Vagina (tissue), 2 donors: ENCODE results near the gene CCDC201. TPM values are rescaled to one million over a fixed set of nuclear protein-coding genes. Genes with fewer than 3 reads are reported as not detected.

ENCODE experiments used
- DNase-seq, 2 donors: peaks; one replicate each; pipeline ENCODE4 v3.0.0-alpha.2; 2017; ENCODE audit errors: extremely low spot score in 2 of 2
- H3K27ac ChIP-seq: fragments of 200-600 bp; sonication (generic); one replicate; pipeline ENCODE4 v1.5.1; 2019
- H3K27me3 ChIP-seq: fragments of 200-600 bp; sonication (generic); one replicate; pipeline ENCODE4 v1.5.1; 2019
- H3K36me3 ChIP-seq, 2 donors: fragments of 200-600 bp; sonication (generic); one replicate each; pipeline ENCODE4 v1.5.1; 2017 to 2019
- H3K4me1 ChIP-seq: fragments of 200-600 bp; sonication (generic); one replicate; pipeline ENCODE4 v1.5.1; 2019
- H3K4me3 ChIP-seq, 2 donors: fragments of 200-600 bp; sonication (generic); 1 replicate in 1 of 2; 2 replicates in 1 of 2; pipeline ENCODE4 v1.5.1; 2016 to 2019
- H3K9me3 ChIP-seq: fragments of 200-600 bp; sonication (generic); one replicate; pipeline ENCODE4 v1.5.1; 2019
- CTCF ChIP-seq, 3 experiments: fragments of 450-650 bp in 2 of 3; fragments of 200-600 bp in 1 of 3; sonication (generic) in 1 of 3; IDR thresholded peaks; one replicate each; pipeline ENCODE4 v1.5.1; 2017 to 2019; ENCODE audit warnings: antibody characterized with exemption in 3 of 3, mild to moderate bottlenecking in 2 of 3, moderate library complexity in 2 of 3
- POLR2A ChIP-seq, 2 donors: fragments of 450-650 bp; IDR thresholded peaks; one replicate each; pipeline ENCODE4 v1.6.1; 2017; ENCODE audit warnings: antibody characterized with exemption in 2 of 2, mild to moderate bottlenecking in 2 of 2, moderate library complexity in 2 of 2
- POLR2AphosphoS5 ChIP-seq, 2 donors: sonication (generic); formaldehyde crosslinking; IDR thresholded peaks; one replicate each; pipeline ENCODE4 v1.9.0; 2017; ENCODE audit warnings: antibody characterized with exemption in 2 of 2, mild to moderate bottlenecking in 2 of 2, low read depth in 1 of 2; ENCODE audit not compliant: insufficient read depth in 1 of 2
- intact Hi-C: fragments of 100-400 bp; cut with DNase I; formaldehyde crosslinking; loops from one replicate; pipeline ENCODE4 v1.15.1; 2023
- total RNA-seq: library from RNA; depleted of rRNA; stranded (reverse); fragments of >200 nt; gene quantifications from one replicate; pipeline ENCODE4 v1.2.3, GENCODE V29; 2016

CCDC201 gene
- total RNA-seq, 1 donor from 2014 or later, result not detected

GRCh38 chr7:45894665-45895062 lies 21.8 kb upstream of the CCDC201 start:
- no peaks in the 10 kb centered on the region for H3K27me3 ChIP-seq
- no peak for DNase-seq
- H3K9me3 ChIP-seq, result no peaks in the 10 kb centered on the region
- H3K4me3 ChIP-seq, result no peak overlapping the region
- TF ChIP-seq POLR2A (IDR thresholded peaks at IDR 0.05), result no peak
- TF ChIP-seq CTCF (IDR thresholded peaks at IDR 0.05), result no peak
- TF ChIP-seq POLR2AphosphoS5 (IDR thresholded peaks at IDR 0.05; ENCODE audit: insufficient read depth in 1 of 2, low read depth in 1 of 2), result no peak
- H3K4me1 ChIP-seq, result no peaks in the 10 kb centered on the region
- no peaks in the 10 kb centered on the region for H3K36me3 ChIP-seq
- intact Hi-C loops, result no loop called here
- no peak overlapping the region for H3K27ac ChIP-seq

- TF ChIP-seq CTCF (IDR thresholded peaks at IDR 0.05) (no peak), POLR2A (IDR thresholded peaks at IDR 0.05) (no peak), POLR2AphosphoS5 (IDR thresholded peaks at IDR 0.05; ENCODE audit: insufficient read depth in 1 of 2, low read depth in 1 of 2) (no peak)
- Histone ChIP-seq H3K4me3 (no peak overlapping the region), H3K9me3 (no peaks in the 10 kb centered on the region), H3K27ac (no peak overlapping the region), H3K36me3 (no peaks in the 10 kb centered on the region), H3K27me3 (no peaks in the 10 kb centered on the region), H3K4me1 (no peaks in the 10 kb centered on the region)
- intact Hi-C loops, result no loop called here
- DNase-seq, result no peak
These were observed 21.2 kb upstream of the CCDC201 start for GRCh38 chr7:45893996-45894664.

GRCh38 chr7:45893374-45893995 lies 20.6 kb upstream of the CCDC201 start:
- Histone ChIP-seq H3K27me3 (no peaks in the 10 kb centered on the region), H3K4me3 (no peak overlapping the region), H3K36me3 (no peaks in the 10 kb centered on the region), H3K4me1 (peaks cover 5% of the 10 kb centered on the region), H3K27ac (no peak overlapping the region), H3K9me3 (no peaks in the 10 kb centered on the region)
- intact Hi-C loops, result no loop called here
- no peak for TF ChIP-seq POLR2AphosphoS5 (IDR thresholded peaks at IDR 0.05; ENCODE audit: insufficient read depth in 1 of 2, low read depth in 1 of 2)
- no peak for TF ChIP-seq POLR2A (IDR thresholded peaks at IDR 0.05)
- no peak for TF ChIP-seq CTCF (IDR thresholded peaks at IDR 0.05)
- no peak for DNase-seq

- intact Hi-C loops, result no loop called here
- no peak overlapping the region for H3K27ac ChIP-seq
- DNase-seq, result no peak
- no peaks in the 10 kb centered on the region for H3K27me3 ChIP-seq
- H3K9me3 ChIP-seq, result no peaks in the 10 kb centered on the region
- H3K36me3 ChIP-seq, result no peaks in the 10 kb centered on the region
- no peak overlapping the region for H3K4me3 ChIP-seq
- TF ChIP-seq POLR2A (IDR thresholded peaks at IDR 0.05), result no peak
- peaks cover 9% of the 10 kb centered on the region for H3K4me1 ChIP-seq
These were observed 19.6 kb upstream of the CCDC201 start for GRCh38 chr7:45892407-45893035.

- TF ChIP-seq CTCF (IDR thresholded peaks at IDR 0.05) (no peak), POLR2A (IDR thresholded peaks at IDR 0.05) (no peak), POLR2AphosphoS5 (IDR thresholded peaks at IDR 0.05; ENCODE audit: insufficient read depth in 1 of 2, low read depth in 1 of 2) (no peak)
- Histone ChIP-seq H3K4me3 (no peak overlapping the region), H3K27ac (no peak overlapping the region), H3K9me3 (no peaks in the 10 kb centered on the region), H3K4me1 (peaks cover 9% of the 10 kb centered on the region), H3K36me3 (no peaks in the 10 kb centered on the region), H3K27me3 (no peaks in the 10 kb centered on the region)
- intact Hi-C loops, result no loop called here
- no peak for DNase-seq
These were observed 18.9 kb upstream of the CCDC201 start for GRCh38 chr7:45891462-45892402.
